Epidermal melanocyte (primary cell): Measurements from ENCODE around the gene CEP350.
A peak's percentile ranks its signal among the peaks of the same experiment; 100 is the strongest.

Experiments used
- DNase-seq: peaks from one replicate; pipeline ENCODE4 v3.0.0; 2011; ENCODE audit warnings: low spot score; ENCODE audit not compliant: insufficient read length

CEP350 gene, protein sequence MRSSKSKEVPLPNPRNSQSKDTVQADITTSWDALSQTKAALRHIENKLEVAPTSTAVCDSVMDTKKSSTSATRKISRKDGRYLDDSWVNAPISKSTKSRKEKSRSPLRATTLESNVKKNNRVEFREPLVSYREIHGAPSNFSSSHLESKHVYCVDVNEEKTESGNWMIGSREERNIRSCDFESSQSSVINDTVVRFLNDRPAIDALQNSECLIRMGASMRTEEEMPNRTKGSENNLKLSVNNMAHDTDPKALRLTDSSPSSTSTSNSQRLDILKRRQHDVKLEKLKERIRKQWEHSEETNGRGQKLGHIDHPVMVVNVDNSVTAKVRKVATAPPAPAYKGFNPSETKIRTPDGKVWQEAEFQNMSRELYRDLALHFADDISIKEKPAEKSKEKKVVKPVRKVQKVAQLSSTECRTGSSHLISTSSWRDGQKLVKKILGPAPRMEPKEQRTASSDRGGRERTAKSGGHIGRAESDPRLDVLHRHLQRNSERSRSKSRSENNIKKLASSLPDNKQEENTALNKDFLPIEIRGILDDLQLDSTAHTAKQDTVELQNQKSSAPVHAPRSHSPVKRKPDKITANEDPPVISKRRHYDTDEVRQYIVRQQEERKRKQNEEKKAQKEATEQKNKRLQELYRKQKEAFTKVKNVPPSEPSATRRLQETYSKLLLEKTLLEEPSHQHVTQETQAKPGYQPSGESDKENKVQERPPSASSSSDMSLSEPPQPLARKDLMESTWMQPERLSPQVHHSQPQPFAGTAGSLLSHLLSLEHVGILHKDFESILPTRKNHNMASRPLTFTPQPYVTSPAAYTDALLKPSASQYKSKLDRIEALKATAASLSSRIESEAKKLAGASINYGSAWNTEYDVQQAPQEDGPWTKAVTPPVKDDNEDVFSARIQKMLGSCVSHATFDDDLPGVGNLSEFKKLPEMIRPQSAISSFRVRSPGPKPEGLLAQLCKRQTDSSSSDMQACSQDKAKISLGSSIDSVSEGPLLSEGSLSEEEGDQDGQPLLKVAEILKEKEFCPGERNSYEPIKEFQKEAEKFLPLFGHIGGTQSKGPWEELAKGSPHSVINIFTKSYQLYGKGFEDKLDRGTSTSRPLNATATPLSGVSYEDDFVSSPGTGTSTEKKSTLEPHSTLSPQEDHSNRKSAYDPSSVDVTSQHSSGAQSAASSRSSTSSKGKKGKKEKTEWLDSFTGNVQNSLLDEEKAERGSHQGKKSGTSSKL (N-terminal part only)

DNA sequence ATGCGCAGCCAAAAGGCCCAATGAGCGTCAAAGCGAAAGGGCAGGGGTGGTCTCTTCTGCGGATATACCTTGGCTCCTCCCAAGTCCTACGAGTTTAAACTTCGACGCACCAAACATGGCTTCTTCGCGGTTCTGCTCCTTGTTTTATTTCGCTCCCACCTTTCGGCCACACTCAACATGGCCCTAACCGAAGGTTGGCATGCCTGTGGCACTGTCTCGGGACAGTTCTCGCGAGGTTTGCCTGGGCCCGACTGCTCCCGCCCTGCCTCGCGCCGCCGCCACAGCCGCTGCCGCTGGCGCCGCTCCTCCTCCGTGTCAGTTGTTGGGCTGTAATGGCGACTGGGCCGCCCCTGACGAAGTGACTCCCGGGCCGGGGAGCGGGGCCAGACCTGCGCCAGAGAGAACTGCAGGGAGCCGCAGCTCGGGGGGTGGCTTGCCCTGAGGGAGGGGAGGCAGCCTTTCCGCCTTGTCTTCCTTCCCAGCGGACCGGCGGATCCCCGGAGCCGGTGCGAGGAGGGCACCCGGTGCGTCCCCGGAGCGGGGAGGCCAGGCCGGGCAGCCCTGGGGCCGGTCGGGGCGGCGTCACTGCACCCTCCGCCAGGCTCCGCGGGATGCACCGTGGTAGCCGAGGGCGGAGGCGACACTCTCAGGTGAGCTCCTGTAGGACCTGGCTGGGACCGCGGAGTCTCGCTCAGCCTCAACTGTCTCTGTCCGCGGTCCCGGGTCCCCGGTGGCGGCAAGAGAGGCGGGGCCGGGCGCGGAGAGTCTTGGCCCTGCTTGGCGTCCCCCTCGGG, at the start of gene CEP350:
CEP350 (plus strand) TSS at position 318 of the 794 bp plus-strand sequence. CDS start 31,372 bp downstream, outside the sequence.
- DNase-seq: peak; percentile 31

DNA sequence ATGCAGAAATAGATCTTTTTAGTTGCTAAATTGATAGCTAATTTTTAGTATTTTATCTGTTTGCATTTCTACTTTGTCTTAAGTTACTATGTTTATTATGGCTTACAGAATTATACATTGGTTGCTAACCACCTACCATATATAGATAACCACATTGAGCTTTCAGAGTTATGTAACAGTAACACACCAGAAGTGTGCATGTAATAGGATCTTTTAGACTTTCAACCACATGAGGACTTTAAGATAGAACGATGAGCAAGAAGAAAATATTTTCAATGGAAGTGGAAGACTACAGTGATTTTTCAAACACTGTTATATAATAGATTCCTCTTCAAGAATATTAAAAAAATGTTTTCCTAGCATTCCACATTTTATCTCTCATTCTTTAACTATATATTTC, 43.7 kb upstream of the CEP350 start:
- DNase-seq: no peak

DNA sequence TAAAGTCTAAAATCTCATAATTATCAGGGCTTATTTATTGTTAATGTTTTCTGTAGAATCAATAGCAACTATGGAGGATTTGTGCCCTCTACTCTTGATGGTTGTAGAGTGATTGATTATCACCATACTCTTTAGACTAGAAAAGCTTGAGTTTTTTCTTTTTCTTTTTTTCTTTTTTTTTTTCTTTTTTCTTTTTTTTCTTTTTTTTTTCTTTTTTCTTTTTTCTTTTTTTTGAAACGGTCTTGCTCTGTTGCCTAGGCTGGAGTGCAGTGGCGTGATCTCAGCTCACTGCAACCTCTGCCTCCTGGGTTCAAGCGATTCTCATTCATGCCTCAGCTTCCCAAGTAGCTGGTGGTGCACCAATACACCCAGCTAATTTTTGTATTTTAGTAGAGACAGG, 42.8 kb upstream of the CEP350 start:
- DNase-seq: no peak

DNA sequence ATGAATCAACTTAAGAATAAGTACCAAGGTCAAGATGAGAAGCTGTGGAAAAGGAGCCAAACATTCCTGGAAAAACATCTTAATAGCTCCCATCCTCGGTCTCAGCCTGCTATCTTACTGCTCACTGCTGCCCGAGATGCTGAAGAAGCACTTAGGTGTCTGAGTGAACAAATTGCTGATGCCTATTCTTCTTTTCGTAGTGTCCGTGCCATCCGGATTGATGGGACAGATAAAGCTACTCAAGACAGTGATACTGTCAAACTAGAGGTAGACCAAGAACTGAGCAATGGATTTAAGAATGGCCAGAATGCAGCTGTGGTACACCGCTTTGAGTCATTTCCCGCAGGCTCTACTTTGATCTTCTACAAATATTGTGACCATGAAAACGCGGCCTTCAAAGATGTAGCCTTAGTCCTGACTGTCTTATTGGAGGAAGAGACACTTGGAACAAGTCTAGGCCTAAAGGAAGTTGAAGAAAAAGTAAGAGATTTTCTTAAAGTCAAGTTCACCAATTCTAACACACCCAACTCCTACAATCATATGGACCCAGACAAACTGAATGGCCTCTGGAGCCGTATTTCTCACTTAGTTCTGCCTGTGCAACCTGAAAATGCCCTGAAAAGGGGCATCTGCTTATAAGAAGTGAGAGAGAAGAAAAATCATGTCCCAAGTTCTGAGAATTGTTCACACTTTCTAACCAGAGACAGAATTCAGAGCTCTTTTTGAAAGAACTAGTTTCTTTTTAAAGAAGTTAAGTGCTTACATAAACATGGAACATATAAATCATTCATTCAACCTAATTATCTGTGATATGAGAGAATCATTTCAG, 36.8 kb upstream of the CEP350 start:
- DNase-seq: no peak

DNA sequence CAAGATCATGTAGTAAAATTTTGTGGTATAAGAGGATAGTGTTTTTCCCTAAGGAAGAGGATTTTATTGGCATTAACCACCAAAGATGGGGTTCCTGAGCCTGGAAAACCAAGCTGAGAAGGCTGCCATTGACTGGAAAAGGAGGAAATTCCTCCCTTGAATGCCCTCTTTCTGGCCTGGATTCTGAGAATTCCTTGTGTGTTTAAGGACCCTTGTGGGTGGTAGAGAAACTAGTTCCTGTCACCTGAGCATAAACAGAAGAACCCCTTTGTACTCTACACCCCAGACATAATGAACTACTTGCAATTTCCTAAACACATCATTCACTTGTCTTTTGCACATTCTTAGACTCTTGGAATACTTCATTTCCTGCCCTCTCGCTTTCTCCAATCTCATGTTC, 33.1 kb upstream of the CEP350 start:
- no peak for DNase-seq

DNA sequence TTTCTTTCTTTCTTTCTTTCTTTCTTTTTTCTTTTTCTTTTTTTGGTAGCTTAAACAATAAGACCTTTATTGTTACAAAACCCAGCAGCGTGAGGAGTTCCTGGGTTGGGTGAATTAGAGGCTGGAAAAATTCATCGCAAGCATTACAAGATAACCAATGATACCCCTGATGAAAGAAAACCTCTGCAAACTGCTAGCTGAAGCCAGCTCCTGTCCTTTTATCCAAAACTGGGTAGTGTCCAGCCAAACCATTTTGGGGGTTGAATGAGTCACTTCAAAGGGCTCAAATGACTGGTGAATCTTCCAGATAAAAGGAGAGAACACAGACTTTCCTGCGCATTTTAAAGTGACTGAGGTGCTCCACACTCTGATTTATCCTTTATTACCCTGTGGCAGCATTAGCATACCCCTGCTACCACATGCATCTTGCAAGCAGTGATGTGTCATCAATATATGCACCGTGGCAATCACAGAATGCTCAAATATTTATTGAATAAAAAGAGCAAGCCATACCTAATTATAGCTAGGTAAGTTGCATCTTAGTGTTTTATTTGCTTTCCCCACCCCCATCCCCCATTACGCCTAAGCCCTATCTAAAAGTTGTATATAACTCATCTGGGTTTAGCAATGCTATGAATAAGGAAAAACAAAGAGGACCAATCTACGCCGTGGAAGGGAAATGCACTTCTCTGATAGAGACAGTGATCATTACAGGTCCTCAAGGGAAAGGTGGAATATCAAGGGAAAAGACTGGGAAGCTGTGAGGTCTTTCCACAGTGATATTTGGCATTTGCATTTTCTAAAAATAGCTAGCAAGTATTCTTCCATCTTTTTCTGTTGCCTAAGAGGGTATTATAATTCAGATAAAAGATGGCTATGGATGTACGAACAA, 32.4 kb upstream of the CEP350 start:
- no peak for DNase-seq

DNA sequence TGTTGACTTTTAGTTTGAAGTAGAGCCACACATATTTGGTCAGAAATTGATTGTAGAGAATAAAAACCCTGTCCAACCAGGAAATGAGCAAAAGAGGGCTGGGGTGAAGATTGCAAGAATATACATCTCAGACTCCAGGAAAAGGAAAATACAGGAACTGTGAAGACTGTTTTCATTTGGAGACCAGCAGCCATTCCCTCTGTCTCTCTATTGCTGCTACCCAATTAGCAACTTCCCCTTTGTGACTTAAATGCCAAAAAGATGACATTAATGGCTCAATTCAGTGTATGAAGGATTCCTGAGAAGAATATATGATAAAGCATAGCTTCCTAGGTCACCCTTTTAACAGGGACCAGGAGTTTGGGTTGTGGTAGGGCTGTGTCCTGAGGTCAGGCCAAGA, 31.6 kb upstream of the CEP350 start:
- no peak for DNase-seq

DNA sequence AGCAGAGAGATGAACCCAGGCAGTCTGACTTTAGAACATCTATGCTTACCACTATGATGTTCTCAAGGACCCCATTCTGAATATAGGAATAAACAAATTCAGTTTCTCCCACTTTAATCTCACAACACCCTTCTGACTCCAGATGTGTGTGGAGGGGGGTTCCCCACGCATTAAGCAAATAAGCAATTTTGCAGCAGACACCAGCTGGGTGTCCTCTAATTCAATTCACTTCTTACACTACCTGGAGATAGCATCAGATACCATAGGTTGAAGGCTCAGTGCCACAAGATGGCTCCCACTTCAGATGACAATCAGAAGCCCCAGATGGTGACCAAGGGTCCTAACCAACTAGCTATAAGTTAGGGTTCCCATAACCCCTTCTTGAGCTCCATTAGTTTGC, 30.3 kb upstream of the CEP350 start:
- DNase-seq: no peak

DNA sequence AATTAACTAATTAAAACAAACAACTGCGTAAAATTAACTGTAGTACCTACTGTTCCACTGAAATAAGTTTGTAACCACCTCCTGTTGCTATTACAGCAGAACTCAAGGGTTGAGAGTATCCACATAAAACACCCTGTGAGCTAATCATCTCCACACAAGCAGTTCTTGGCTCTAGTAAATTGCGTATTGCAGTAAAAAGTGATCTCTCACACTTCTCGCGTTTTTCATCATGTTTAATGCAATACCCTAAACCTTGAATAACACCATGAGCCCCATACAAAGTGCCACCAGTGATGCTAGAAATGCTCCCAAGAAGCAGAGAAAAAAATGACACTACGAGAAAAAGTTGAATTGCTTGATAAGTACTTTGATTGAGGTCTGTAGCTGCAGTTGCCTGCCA, 29.3 kb upstream of the CEP350 start:
- no peak for DNase-seq

DNA sequence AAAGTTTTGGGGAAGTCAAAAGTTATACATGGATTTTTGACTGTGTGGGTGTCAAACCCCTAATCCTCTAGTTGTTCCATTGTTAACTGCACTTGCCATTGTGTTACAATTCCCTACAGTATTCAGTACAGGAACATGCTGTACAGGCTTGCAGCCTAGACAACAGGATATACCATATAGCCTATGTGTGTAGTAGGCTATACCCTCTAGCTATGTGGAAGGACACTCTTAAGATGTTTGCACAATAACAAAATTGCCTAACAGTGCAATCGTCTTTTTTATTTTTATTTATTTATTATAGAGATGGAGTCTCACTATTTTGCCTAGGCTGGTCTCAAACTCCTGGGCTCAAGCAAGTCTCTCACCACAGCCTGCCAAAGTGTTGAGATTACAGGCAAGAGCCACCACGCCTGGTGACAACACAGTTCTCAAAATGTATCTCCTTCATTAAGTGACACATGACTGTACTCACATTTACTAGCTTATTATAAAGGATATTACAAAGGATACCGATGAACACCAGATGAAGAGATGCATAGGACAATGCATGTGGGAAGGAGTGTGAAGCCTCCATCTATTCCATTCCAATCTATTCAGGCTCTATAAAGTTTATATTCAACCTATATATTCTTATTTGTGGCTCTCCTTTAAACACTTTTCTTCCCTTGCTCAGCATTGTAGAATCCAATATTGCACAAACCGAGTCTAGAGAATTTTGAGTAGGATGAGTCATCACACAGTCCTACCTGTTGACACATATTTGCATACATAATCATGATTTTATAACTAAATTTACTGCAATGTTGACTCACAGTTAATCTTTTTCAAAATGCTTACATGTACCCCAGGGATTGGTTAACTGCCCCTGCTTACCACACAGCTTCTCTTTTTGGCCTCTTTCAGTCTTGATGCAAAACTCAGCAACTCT, 28.4 kb upstream of the CEP350 start:
- DNase-seq: no peak

DNA sequence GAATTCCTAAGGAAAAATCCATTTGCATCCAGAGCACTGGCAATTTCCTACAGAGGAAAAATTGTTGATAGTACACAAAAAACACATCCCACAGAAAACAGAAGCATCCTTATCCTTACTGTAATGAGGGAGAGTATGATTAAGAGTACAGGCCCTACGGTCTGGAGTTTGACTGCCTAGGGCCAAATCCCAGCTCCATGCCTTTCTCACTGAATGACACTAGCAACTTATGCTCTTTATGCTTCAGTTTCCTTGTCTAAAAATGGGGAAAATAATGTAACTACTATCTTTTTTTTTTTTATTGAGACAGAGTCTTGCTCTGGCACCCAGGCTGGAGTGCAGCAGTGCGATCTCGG, 27.8 kb upstream of the CEP350 start:
- DNase-seq: no peak

DNA sequence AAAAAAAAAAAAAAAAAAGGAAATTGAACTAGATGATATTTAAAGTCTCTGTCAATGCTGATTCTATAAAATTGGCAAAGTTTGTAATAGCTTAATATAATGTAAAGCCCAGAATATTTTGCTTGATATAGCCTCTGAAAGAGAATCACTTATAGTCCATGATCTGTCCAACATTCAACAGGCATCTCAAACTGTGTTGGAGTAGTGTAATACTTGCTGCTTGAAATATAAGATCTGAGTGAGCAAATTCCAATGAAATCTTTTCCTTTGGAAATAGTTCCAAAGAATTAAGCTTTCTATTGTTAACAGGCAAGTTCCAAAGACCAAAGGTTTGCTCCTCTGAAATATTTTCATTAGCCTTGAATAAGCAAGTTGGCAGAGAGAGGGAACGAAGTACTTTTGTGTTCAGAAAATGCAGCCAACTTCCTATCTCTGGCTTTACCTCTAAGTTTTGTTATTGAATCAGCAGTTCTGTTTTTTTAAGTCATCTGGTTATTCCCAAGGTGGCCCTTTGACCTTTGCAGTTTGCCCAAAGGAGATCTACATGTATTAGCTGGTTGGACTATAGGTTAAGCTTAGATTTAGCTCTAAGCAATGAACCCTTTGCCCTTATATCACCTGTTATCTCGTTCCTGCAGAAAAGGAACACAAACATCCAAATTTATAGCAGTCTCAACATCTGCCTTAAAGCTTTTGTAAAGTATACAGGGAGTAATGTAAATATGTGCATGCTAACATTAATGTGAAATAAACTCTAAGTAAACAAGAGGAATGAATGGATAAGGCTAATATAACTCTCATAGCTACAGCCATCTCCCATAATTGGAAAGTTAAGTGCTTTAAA, 24.4 kb upstream of the CEP350 start:
- DNase-seq: no peak

DNA sequence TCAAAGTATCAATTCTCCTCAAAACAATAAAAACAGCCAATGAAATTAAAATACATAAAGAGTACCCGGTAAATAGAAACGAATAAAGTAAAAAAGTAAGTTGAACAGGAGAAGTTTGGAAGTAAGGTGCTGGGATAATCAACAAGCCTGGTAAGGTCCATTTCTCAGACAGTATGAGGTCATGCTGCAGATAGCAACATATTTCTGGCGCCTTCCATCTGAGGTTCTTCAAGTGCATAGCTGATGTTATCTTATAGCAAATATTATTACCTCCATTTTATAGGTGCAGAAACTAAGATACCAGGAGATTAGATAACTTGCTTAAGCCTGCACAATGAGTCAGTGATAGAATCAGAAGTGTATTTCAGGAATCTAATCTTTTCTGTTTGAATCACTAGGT, 23.7 kb upstream of the CEP350 start:
- no peak for DNase-seq

DNA sequence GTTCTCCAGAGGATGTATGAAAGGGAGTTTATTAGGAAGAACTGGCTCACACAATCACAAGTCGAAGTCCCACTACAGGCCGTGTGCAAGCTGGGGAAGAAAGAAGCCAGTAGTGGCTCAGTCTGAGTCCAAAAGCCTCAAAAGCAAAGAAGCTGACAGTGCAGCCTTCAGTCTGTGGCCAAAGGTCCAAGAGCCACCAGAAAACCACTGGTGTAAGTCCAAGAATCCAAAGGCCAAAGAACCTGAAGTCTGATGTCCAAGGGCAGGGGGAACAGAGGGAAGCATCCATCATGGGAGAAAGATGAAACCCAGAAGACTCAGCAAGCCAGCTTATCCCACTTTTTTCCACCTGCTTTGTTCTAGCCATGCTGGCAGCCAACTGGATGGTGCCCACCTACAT, 21.4 kb upstream of the CEP350 start:
- no peak for DNase-seq

DNA sequence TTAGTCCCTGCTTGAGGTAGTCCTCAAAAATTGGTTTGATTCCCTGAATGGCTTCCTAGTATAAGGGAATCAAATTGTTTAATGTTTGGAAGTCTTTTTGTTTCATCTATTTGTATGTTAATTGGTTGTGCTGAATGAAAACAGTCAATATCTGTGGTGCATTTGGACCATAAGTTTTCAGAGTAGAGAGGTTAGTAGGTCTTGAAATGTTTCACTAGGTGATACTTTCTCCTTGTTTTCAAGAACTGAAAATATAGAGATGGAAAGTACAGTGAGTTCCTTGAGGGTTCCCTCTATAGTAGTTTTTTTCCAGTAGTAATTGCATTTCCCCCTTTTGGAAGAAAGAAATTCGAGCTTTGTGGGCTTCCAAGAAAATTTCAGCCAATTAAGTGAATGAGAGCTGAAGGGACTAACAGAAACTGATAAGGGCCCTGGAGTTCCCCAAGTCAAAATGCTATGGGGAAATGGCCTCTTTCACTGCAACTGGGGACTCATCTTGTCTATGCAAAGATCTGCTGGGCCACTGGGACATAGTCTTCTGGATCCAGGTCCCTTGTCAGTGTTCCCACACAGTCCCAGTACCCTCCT, 18.6 kb upstream of the CEP350 start:
- no peak for DNase-seq

DNA sequence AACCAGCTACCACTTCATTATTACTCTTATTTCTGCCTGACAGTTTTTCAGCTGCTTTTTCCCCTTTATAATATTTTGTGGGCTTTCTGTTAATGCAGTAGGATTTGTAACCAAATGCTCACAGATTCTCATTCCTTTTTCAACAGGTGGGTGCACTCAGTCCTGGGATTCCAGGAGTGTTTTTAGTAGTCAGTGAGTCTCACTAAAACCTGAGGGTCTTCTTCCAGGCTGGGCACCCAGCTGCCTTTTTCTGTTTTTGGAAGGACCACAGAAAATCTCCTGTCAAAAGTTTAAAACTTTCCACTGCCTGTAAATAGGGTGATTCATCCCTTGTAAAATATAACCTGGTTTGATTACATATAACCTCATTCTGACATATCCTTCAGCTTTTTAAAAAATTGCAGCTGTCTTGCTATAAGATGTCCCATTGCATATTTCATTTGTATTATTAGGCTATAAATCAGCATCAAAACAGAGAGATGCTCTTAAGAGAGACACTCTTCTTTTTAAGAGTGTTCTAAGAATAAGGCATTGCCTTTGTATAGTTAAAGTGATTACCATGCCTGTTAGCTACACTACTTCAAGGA, 16.8 kb upstream of the CEP350 start:
- DNase-seq: no peak
